Central memory CD4-positive, alpha-beta T cell (primary cell): ENCODE results near the gene SIPA1L3.

ENCODE experiments used
- DNase-seq: peaks from one replicate; pipeline ENCODE4 v3.0.0; 2022

SIPA1L3 gene

DNA sequence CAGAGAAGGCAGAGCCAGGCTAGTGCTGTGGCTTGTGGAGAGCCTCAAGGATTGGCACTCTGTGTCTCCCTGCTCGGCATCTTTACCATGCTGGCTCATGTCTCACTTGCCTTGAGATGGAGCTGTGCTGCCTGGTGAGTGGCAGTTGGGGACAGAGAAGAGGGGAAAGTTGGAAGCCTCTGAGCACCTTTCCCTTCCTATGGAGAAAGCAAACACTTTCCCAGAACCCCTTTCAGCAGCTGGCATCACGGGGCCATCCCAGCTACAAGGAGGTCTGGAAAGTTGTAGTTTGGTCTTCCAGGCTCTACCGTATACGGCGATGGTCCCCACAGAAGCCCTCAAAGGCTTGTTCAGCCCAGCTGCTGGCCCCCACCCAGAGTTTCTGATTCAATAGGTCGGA lies 258.3 kb downstream of the SIPA1L3 start:
- no peak for DNase-seq

DNA sequence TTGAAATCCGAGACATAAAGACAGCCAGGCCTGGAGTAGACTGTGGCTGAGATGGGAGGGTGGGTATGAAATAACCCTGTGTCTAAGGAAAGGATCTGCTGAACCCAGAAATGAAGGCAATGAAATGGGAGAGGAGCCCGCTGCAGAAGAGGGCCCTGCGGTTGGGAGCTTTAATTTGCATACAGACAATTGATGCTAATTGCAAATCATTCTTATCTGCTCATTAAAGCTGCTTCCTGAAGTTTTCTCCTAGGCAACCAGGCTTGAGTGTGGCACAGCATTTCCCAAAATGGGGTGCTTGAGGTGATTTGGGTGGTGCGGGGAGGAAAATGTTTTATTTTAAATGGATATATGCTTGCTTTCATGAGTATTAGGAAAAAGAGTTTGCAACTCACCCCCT lies 261.6 kb downstream of the SIPA1L3 start:
- no peak for DNase-seq

DNA sequence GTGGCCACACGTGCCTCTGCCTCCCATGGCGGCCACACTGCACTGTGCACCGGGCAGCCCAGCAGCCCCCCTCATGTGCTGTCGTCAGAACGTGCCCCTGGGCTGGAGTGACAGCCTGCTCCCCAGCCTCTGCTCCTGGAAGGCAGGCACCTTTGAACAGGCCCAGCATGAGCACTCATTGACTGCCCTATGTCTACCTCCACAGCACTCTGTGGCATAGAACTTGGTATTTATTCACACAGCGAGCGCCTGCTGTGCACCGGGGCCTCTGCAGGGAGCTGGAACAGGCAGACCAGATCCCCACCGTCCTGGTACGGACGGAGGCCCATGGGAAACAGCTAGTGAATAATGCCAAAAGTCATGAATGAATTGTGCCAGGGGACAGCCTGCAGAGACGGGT lies 263.3 kb downstream of the SIPA1L3 start:
- no peak for DNase-seq

DNA sequence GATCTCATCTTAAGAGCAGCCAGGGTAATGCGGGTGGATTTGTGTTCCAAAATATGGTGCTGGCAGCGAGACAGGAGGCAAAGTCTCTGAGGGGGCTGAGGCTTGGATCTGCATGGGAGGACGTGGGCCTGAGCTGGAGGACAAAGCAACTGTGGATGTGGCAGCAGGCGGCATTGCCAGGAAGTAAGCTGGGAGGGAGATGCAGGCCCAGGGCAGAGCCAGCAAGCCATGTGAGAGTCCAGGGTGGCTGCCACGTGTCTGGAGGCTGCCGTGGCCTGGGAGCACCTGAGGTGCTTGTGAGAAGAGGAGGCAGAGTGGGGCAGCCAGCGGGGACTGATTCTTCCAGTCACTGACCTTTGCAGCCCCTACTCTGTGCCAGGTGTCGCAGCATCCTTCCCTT lies 265.0 kb downstream of the SIPA1L3 start:
- no peak for DNase-seq

DNA sequence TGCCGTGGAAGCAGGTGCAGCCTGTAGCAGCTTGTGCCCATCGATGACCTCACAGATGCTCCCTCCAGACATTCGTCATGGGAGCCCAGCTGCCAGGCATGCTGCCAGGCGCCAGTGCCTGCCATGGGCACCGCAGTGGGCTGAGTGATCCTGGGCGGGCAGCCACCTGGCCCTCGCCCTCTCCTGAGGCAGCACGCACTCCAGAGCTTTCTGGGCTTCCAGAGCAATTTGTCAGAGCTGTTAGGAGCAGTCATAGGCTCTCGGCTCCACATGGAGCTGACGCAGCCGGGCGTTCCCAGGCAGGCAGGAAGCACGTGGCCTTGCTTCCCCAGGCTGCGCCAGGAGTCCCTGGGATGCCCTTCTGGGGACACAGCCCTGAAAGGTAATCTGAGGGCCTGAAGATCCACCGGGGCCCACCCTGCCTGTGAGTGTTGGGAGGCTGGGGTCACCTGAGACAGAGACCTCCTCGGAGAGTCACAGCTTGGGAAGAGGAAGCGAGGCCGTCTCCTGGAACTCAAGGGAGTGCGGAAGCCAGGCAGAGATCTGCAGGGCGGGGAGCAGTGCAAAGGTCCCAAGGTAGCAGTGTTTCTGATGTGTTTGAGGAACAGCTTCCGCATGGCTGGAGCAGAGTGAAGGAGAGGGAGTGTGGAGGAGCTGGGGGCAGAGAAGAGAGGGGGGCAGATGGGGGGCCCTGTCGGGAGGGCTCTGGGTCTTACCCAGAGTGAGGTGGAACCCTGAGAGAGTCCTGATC lies 266.5 kb downstream of the SIPA1L3 start:
- DNase-seq, result no peak

DNA sequence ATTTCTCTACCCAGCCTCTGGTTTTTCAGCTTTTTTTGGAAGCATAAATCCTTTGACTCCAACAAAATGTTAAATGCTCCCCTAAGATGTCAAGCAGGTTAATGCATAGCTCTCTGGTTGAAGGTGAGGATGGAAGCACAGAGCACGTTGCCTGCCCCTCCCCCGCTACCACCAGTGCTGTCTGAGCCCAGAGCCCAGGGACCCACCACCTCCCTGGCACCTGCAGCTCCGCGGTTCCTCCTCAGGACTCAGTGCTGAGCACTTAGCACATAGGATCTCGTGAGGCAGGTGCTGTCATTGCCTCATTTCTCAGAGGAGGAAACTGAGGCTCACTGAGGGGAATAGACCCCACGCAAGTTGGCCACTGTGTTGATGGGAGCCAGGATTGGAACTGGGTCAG lies 268.4 kb downstream of the SIPA1L3 start:
- no peak for DNase-seq

DNA sequence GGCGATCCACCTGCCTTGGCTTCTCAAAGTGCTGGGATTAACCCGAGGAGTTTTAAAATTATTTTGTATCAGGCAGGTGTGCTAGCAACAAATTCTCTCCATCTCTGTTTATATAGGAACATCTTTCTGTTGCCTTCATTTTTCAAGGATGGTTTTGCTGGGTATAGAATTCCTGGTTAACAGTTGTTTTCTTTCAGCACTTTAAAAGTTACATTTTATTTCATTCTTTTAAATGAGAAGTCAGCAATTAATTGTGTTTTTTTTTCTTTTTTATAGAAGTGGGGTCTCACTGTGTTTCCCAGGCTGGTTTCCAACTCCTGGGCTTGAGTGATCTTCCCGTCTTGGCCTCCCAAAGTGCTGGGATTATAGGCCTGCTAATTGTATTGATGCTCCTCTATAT lies 273.1 kb downstream of the SIPA1L3 start:
- DNase-seq, result no peak

DNA sequence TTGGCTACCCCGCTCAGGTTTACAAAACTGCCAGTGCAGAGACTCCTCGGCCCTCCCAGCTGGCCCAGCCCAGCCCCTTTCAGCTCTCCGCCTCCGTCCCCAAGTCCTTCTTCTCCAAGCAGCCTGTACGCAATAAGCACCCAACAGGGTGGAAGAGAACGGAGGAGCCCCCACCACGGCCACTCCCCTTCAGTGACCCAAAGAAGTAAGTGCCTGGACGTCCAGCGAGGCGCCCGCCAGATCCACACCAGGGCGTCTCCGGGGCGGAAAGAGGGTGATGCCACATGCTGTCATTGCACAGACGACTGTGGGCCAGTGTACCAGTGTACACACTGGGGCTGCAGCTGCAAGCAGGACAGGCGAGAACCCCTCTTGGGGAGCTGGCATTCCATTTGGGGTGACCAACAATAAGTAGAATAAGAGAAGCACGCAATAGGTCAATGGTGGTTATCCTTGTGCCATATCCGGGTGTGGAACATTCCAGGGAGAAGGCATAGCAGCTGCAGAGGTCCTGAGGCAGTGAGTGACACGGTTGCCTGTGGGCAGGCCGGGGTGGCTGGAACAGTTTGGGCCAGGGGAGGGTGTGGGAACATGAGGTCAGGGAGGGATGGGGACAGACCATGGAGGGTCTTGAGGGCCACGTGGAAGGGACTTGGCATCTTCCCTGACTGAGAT lies 275.7 kb downstream of the SIPA1L3 start:
- no peak for DNase-seq

DNA sequence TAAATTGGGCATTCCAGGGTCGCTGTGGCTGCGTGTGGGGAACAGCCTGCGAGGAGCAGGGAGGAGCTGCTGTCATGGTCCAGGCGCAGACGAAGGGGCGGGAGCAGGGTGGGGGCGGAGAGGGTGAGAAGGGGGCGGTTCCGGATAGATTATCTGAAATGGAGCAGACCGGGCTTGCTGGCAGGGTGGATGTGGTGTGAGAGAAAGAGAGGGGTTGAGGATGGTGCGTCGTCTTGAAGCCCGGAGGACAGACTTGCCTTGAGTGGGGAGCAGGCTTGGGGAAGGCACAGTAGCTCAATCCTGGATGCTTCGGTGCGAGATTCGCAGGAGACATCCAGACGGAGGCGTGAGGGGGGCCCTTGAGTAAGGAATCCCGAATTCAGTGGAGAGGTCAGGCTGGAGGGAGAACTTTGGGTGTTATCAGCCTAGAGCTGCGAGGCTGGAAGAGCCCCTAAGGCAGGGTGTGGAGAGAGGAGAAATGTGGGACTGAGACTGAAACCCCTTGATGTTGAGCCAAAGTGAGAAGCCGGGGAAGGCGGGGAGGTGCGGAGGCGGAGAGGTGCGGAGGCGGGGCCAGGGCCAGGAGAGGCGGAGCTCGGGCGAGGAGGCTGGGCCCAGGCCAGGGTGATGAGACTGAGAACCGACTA lies 276.4 kb downstream of the SIPA1L3 start:
- no peak for DNase-seq

DNA sequence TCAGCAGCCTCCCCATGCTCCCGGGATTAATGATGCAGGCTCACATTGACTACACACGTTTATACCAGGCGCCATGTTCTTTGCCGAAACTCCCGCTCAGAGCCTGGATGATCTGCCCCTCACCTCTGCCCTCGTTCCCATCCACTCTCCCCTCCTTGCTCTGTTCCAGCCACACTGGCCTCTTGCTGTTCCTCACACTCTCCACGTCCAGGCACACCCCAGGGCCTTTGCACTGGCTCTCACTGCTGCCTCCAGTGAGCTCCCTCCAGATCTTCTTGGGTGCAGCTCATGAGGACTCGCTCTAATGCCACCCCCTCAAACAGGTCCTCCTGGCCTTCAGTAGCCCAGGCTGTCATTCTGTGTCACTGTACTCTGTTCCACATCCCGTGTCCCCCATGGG lies 277.8 kb downstream of the SIPA1L3 start:
- DNase-seq, result no peak

DNA sequence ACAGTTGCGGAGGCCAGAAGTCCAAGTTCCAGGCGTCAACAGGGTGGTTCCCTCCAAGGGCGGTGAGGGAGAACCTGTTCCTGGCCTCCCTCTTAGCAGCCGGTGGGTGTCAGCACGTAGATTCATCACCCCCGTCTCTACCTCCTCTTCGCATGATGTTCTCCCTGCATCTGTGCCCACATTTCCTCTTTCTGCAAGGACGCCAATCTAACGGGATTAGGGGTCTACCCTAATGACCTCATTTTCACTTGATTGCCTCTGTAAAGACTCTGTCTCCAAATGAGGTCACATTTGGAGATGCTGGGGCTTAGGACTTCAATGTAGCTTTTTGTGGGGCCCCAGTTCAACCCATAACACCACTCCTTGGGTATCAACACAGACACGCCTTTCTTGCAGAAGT lies 278.6 kb downstream of the SIPA1L3 start:
- no peak for DNase-seq

DNA sequence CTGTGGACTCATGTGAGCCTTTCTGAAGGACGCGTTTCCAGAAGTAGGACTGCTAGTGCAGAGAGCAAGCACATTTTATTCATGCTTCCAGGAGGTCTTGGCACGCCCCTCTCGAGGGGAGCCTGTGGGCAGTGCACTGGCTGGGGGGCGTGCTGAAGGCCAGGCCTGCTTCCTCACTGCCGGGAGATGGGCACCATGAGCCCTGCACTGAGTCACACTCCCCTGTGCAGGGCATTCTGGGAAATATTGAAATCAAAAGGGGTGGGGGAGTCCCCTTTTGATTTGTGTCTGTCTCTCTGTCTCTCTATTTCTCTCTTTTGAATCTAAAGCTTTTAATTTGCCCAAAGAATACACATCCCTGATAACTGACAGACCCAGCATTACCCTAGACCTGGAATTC lies 283.1 kb downstream of the SIPA1L3 start:
- no peak for DNase-seq

DNA sequence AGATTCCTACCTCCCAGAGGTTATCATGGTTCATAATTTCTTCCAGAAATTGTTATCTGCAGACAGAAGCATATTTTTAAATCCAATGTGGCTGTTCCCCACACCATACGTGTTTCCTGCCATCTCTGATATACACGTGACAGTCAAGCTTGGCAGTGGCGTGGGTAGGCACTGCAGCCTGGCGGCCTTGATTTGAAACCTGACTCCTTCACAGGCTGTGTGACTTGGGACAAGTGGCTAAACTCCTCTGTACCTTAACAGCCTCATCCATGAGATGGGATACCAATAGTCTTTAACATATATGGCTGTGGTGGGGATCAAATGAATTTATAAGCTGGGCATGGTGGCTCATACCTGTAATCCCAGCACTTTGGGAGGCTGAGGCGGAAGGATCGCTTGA lies 283.8 kb downstream of the SIPA1L3 start:
- no peak for DNase-seq

DNA sequence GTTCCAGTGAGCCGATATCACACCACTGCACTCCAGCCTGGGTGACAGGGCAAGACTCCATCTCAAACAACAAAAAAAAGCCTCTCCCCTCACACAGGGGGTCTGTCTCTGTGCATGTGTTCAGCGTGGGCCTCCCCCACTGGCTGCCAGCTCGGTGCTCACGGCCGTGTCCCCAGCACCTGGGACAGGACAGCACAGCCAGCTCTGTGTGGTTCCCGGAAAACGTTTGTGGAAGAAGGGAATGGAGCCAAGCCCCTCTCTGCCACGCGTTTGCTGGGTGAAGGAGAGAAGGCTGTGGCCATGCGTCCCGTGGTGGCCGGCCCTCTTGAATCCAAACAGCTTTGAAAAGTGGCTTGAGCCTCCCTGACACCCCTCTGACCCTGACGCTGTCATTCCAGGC lies 284.7 kb downstream of the SIPA1L3 start:
- no peak for DNase-seq

DNA sequence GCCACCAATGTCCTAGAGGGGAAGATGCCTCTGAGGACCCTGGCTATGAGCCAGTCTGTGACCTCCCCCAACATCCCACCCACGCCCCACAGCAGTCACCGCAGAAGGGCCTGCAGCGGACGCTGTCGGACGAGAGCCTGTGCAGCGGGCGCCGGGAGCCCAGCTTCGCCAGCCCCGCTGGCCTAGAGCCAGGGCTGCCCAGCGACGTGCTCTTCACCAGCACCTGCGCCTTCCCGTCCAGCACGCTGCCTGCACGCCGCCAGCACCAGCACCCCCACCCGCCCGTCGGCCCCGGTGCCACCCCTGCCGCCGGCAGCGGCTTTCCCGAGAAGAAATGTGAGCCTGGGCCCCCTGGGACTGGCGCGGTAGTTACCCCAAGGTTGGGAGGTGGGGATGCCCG lies 286.4 kb downstream of the SIPA1L3 start:
- no peak for DNase-seq

DNA sequence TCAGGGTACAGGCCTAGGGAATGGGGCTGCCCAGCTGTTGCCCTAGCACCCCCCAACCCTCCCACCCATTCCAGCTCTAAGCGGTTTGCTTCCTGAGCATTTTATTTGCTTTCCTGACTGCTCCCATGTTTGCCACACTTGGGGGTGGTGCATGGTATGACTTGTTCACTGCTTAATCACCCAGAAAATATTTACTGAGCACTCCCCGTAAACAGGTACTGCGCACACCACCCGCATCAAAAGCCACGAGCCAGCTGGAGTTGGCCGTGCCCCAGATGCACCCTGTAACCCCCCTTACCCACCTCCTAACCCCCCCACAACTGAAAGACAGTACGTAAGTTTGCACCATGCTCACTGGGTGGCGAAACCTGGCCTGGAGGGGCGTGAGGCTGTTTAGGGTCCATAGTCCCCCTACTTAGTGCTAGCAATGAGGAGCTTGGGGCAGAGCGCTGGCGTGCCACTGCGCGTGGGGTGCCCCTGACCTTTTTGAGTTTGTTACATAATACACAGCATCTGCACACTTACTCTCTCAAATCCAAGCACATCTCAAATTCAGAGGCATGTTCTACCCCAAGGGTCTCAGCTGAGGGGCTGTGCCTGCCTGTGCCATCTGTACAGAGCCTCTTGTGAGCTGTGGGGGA lies 287.2 kb downstream of the SIPA1L3 start:
- no peak for DNase-seq

DNA sequence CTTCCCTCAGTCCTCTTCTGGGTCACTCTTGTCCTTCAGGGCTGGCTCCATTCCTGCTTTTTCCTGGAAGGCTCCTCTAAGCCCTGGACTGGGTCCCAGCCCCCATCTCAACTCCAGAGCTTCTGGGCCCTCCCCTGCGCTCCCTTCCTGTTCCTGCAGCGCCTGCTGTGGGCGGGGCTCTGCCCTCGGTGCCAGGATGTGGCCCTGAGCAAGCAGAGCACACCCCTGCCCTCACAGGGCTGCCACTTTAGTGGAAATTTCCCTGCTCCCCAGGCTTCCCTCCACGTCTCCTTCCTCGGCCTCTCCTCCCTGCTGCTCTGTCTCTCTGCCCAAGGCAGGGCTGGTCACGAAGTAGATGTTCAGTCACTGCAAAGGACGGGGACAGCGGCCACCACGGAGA lies 288.2 kb downstream of the SIPA1L3 start:
- no peak for DNase-seq

DNA sequence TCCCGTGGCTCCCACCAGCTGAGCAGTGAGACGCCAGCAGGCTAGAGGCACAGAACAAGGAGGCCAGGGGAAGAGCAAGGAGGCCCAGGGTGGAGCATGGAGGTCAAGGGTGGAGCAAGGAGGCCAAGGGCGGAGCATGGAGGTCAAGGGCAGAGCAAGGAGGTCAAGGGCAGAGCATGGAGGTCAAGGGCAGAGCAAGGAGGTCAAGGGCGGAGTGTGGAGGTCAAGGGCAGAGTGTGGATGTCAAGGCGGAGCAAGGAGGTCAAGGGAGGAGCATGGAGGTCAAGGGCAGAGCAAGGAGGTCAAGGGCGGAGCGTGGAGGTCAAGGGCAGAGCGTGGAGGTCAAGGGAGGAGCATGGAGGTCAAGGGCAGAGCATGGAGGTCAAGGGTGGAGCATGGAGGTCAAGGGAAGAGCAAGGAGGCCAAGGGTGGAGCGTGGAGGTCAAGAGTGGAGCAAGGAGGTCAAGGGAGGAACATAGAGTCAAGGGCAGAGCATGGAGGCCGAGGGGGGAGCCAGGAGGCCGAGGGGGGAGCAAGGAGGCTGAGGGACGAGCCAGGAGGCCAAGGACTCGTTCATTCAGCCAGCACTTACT lies 289.3 kb downstream of the SIPA1L3 start:
- DNase-seq, result no peak

DNA sequence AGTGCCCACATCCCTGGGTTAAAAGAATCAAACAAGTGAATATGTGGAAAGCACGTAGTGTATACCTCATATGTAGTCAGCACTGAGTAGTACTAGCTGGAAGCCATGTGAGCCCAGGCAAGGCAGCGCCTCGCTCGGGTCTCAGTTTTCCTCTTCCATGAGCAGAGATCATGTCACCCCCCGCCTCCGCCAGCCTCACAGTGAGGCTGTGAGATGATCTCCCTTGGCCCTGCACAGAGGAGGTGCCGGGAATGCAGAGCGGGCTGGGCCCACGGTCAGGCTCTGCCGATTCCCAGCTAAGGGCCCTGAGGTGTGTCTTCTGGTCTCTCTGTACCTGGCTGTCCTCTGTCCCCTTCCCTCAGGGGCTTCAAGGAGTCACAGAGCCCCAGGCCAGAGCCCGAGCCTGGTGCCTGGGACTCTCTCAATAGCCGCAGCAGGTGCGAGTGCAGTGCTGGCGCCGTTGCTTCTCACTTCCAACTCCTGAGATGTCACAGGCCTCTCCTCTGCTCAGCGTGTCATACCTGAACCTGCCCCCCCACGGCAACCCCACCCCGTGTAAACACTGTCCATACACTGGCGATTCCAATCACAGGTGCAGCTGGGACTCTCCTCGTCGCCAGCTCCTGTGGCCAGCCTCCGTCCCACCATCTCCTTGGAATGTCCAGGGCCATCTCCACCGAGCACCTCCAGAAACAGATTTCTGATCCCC lies 290.1 kb downstream of the SIPA1L3 start:
- DNase-seq, result no peak

DNA sequence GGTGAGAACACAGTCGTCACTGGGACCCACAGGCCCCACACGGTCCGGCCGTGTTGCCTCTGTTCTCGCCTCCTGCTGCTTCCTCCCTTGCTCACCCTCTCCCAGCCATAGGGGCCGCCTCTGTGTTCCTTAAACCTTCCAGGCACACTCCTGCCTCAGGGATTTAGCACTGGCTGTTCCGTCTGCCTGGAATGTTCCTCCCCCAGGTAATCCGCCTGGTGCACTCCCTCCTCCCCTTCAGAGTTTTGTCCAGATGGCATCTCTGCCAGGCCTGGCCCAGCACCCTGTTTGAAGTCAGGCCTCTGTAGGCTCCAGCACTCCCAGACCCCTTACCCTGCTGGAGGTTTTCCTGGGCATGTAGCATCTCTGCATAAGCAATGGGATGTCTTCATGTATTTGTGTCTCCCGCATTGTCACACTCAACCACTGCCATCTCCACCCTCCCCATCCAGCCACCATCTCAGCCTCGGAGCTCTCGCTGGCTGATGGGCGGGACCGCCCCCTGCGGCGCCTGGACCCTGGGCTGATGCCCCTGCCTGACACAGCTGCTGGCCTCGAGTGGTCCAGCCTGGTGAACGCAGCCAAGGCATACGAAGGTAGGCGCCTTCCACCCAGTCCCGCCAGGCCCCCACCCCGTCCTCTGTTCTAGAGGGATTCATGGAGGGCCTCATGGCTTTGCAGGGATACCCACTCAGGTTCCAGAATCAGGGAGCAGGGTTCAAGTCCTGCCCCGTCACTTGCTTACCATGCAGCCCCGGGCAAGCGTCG lies 291.1 kb downstream of the SIPA1L3 start:
- no peak for DNase-seq

DNA sequence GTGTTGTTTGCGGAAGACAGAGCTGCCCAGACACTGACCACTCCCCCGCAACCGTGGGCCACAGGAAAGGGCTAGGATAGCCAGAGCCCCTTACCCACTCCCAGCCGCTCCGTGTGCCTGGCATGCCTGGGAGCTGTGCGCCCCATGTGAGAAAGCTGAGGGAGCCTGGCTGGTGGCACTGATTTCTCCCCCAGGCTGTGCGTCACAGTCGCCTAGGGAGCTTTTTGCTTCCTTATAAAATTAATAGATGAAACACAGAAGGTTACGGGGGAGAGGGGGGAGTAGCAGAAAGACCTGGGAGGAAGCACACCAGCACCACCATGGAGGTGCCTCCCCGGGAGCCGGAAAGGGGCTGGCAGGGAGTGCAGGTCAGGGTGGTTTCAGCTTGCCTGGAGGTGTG lies 292.3 kb downstream of the SIPA1L3 start:
- DNase-seq, result no peak

DNA sequence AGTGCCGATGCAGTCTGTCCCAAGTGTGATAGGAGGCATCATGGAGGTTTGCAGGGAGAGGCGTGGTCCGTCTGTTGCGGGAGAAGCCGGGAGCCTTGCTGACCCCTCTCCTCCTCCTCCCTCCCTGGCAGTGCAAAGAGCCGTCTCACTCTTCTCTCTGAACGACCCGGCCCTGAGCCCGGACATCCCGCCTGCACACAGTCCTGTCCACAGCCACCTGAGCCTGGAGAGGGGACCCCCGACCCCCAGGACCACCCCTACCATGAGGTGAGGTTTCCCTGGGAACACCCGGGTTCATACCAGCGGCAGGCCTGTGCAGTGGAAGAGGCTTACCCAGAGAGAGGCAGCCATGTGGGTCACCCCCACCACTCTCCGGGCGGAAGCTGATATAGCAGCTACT lies 294.7 kb downstream of the SIPA1L3 start:
- DNase-seq, result no peak
